Tongue (tissue), 2 donors: Measurements from ENCODE around the gene SFT2D3. TPM values are rescaled to one million over a fixed set of nuclear protein-coding genes. Genes with fewer than 3 reads are reported as not detected.
A peak's percentile ranks its signal among the peaks of the same experiment; 100 is the strongest.

Source experiments
- DNase-seq: peaks from one replicate; pipeline ENCODE4 v3.0.0-alpha.2; 2015
- total RNA-seq: library from RNA; depleted of rRNA; stranded (reverse); fragments of >200 nt; gene quantifications from one replicate; pipeline ENCODE4 v1.2.3, GENCODE V29; 2014

SFT2D3 gene
- total RNA-seq, 1 donor from 2014 or later, result 11.6 TPM

GRCh38 chr2:127664065-127664894 is 37.0 kb upstream of the SFT2D3 start:
- no peak for DNase-seq

GRCh38 chr2:127664895-127665225 is 36.4 kb upstream of the SFT2D3 start:
- no peak for DNase-seq

GRCh38 chr2:127665267-127665893 is 35.9 kb upstream of the SFT2D3 start:
- no peak for DNase-seq

- DNase-seq, result no peak
Observed at GRCh38 chr2:127669056-127669455, 32.2 kb upstream of the SFT2D3 start.

GRCh38 chr2:127670055-127670956 is 31.0 kb upstream of the SFT2D3 start:
- DNase-seq, result no peak

GRCh38 chr2:127670957-127671290 is 30.4 kb upstream of the SFT2D3 start:
- no peak for DNase-seq

- no peak for DNase-seq
Observed at GRCh38 chr2:127671557-127672302, 29.6 kb upstream of the SFT2D3 start.

- no peak for DNase-seq
Observed at GRCh38 chr2:127672341-127673224, 28.7 kb upstream of the SFT2D3 start.

GRCh38 chr2:127673291-127674069 is 27.8 kb upstream of the SFT2D3 start:
- DNase-seq, result no peak

GRCh38 chr2:127674241-127675209 is 26.8 kb upstream of the SFT2D3 start:
- DNase-seq, result peak; percentile 47

- peak; percentile 52 for DNase-seq
Observed at GRCh38 chr2:127675331-127676261, 25.7 kb upstream of the SFT2D3 start, which contains the start of gene LIMS2. Gene LIMS2 (minus strand): TSS chr2:127675530. CDS start chr2:127675024, 506 bp downstream.

- no peak for DNase-seq
Observed at GRCh38 chr2:127676906-127677305, 24.4 kb upstream of the SFT2D3 start.

- DNase-seq, result no peak
Observed at GRCh38 chr2:127678531-127678930, 22.8 kb upstream of the SFT2D3 start.

GRCh38 chr2:127678991-127679390 is 22.3 kb upstream of the SFT2D3 start:
- no peak for DNase-seq

GRCh38 chr2:127679680-127680361 is 21.5 kb upstream of the SFT2D3 start:
- no peak for DNase-seq

GRCh38 chr2:127680706-127681287 is 20.5 kb upstream of the SFT2D3 start:
- no peak for DNase-seq

GRCh38 chr2:127681288-127681804 is 20.0 kb upstream of the SFT2D3 start:
- DNase-seq, result peak; percentile 69
